Measurements from ENCODE around the gene TMEM120B. TPM values are rescaled to one million over a fixed set of nuclear protein-coding genes. Genes with fewer than 3 reads are reported as not detected.

Gene TMEM120B
- total RNA-seq, 1 donor from 2014 or later, result 7.2 TPM

GRCh38 chr12:121804417-121805111, 92.0 kb downstream of the TMEM120B start:
- DNase-seq, result no peak

- DNase-seq, result no peak
Observed at GRCh38 chr12:121805171-121806008, 92.8 kb downstream of the TMEM120B start.

GRCh38 chr12:121806009-121806545, 93.5 kb downstream of the TMEM120B start:
- DNase-seq, result no peak

- DNase-seq, result no peak
Observed at GRCh38 chr12:121806546-121807423, 94.2 kb downstream of the TMEM120B start.

- DNase-seq, result no peak
Observed at GRCh38 chr12:121807642-121808347, 95.2 kb downstream of the TMEM120B start.

GRCh38 chr12:121808623-121809022, 96.1 kb downstream of the TMEM120B start:
- no peak for DNase-seq

GRCh38 chr12:121809712-121810116, 97.2 kb downstream of the TMEM120B start:
- no peak for DNase-seq

GRCh38 chr12:121810234-121810817, 97.8 kb downstream of the TMEM120B start:
- DNase-seq, result no peak

GRCh38 chr12:121810833-121811433, 98.4 kb downstream of the TMEM120B start:
- no peak for DNase-seq

GRCh38 chr12:121811434-121812319, 99.1 kb downstream of the TMEM120B start:
- DNase-seq, result peak; percentile 68

GRCh38 chr12:121812320-121812871, 99.8 kb downstream of the TMEM120B start:
- DNase-seq, result peak; percentile 68

- DNase-seq, result no peak
Observed at GRCh38 chr12:121812921-121813896, 100.7 kb downstream of the TMEM120B start.

GRCh38 chr12:121813951-121814350, 101.4 kb downstream of the TMEM120B start:
- no peak for DNase-seq

- DNase-seq, result no peak
Observed at GRCh38 chr12:121814429-121815119, 102.0 kb downstream of the TMEM120B start.

- no peak for DNase-seq
Observed at GRCh38 chr12:121815263-121815662, 102.7 kb downstream of the TMEM120B start.

- no peak for DNase-seq
Observed at GRCh38 chr12:121816925-121817647, 104.5 kb downstream of the TMEM120B start.

- DNase-seq, result no peak
Observed at GRCh38 chr12:121817648-121818043, 105.1 kb downstream of the TMEM120B start.
